Measurements from ENCODE around the gene IL13RA1. TPM values are rescaled to one million over a fixed set of nuclear protein-coding genes. Genes with fewer than 3 reads are reported as not detected.

The IL13RA1 gene
- total RNA-seq, 1 experiment from 2014 or later, result 7.2 TPM

DNA sequence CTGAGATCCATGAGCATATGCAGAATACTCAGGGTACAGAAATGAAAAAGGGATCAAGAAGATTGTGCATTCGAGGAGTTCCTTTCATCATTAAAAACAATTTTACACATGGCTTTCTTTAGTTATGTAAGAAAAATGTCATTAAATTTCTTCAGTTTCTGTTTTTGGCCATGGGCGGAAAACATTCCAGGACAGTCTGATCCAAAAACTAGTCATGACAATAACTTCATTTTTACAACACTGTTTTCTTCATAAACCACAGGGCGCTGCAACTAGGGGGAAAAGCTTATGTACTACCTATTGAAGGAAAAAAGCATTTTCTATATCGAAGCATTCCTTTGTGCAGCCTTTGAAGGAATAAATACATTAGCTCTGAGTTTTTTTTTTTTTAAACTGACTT is 28.2 kb downstream of the IL13RA1 start:
- no TSS peak for BruUV-seq (replicated peaks)
- H3K27me3 ChIP-seq (replicated peaks; ENCODE audit: insufficient read depth, low read depth, low read length, poor library complexity), result no peaks in the 10 kb centered on the region
- ChIA-PET POLR2A (ENCODE audit: low non-redundant PET) (no interaction called here), CTCF (no interaction called here)
- H3K9me3 ChIP-seq (ENCODE audit: low read depth, low read length, poor library complexity, severe bottlenecking), result no peaks in the 10 kb centered on the region
- no peak overlapping the region for H3K4me3 ChIP-seq (ENCODE audit: low read depth, low read length, poor library complexity, severe bottlenecking)
- no peak overlapping the region for H3K27ac ChIP-seq (ENCODE audit: low read depth, low read length, poor library complexity, severe bottlenecking)
- H3K36me3 ChIP-seq (ENCODE audit: insufficient read depth, low read length, poor library complexity, severe bottlenecking), result no peaks in the 10 kb centered on the region
- H3K4me1 ChIP-seq (ENCODE audit: insufficient read depth, low read length, poor library complexity, severe bottlenecking), result no peaks in the 10 kb centered on the region
- DNase-seq (ENCODE audit: low spot score), result peak; percentile 10
- intact Hi-C loops (cut with micrococcal nuclease; ENCODE audit: unreplicated experiment), result no loop called here
- TF ChIP-seq, protein P1, sequence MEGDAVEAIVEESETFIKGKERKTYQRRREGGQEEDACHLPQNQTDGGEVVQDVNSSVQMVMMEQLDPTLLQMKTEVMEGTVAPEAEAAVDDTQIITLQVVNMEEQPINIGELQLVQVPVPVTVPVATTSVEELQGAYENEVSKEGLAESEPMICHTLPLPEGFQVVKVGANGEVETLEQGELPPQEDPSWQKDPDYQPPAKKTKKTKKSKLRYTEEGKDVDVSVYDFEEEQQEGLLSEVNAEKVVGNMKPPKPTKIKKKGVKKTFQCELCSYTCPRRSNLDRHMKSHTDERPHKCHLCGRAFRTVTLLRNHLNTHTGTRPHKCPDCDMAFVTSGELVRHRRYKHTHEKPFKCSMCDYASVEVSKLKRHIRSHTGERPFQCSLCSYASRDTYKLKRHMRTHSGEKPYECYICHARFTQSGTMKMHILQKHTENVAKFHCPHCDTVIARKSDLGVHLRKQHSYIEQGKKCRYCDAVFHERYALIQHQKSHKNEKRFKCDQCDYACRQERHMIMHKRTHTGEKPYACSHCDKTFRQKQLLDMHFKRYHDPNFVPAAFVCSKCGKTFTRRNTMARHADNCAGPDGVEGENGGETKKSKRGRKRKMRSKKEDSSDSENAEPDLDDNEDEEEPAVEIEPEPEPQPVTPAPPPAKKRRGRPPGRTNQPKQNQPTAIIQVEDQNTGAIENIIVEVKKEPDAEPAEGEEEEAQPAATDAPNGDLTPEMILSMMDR (conservative IDR thresholded peaks at IDR 0.05; ENCODE audit: low read depth, low read length), result no peak
- no peak for TF ChIP-seq EZH2 (IDR thresholded peaks at IDR 0.05; ENCODE audit: borderline replicate concordance, low read depth, low read length, poor library complexity, severe bottlenecking)

DNA sequence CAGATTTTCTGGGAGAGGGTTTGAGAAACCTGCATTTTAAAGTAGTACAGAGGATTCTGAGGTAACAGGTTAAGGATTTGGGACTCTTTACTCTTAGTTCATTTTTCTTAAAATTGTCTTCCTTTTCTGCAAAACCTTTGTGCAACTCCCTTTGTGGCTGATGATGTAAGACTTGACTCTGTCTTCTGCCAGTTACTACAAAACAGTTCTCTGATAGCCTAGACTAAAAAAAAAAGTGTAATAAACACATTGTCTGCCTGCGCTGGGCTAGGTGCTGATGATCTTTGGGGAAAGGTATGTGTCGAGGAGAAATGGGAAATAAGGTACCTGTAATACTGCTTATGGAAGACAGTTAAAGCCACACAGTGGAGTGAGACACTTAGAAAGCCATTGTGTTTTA is 28.7 kb downstream of the IL13RA1 start:
- no peak overlapping the region for H3K27ac ChIP-seq (ENCODE audit: low read depth, low read length, poor library complexity, severe bottlenecking)
- POLR2A ChIA-PET (ENCODE audit: low non-redundant PET), result no interaction called here
- no peak for TF ChIP-seq EZH2 (IDR thresholded peaks at IDR 0.05; ENCODE audit: borderline replicate concordance, low read depth, low read length, poor library complexity, severe bottlenecking)
- TF ChIP-seq, protein P1 (conservative IDR thresholded peaks at IDR 0.05; ENCODE audit: low read depth, low read length), result no peak
- intact Hi-C loops (cut with micrococcal nuclease; ENCODE audit: unreplicated experiment), result no loop called here
- no peaks in the 10 kb centered on the region for H3K9me3 ChIP-seq (ENCODE audit: low read depth, low read length, poor library complexity, severe bottlenecking)
- no TSS peak for BruUV-seq (replicated peaks)
- no peaks in the 10 kb centered on the region for H3K27me3 ChIP-seq (replicated peaks; ENCODE audit: insufficient read depth, low read depth, low read length, poor library complexity)
- H3K36me3 ChIP-seq (ENCODE audit: insufficient read depth, low read length, poor library complexity, severe bottlenecking), result no peaks in the 10 kb centered on the region
- CTCF ChIA-PET, result interaction anchor here (0.6 kb wide), 1 partner anchor 53 kb away, joined by 3 read pairs; no protein-coding TSS in a partner anchor
- H3K4me3 ChIP-seq (ENCODE audit: low read depth, low read length, poor library complexity, severe bottlenecking), result no peak overlapping the region
- no peak for DNase-seq (ENCODE audit: low spot score)
- no peaks in the 10 kb centered on the region for H3K4me1 ChIP-seq (ENCODE audit: insufficient read depth, low read length, poor library complexity, severe bottlenecking)

DNA sequence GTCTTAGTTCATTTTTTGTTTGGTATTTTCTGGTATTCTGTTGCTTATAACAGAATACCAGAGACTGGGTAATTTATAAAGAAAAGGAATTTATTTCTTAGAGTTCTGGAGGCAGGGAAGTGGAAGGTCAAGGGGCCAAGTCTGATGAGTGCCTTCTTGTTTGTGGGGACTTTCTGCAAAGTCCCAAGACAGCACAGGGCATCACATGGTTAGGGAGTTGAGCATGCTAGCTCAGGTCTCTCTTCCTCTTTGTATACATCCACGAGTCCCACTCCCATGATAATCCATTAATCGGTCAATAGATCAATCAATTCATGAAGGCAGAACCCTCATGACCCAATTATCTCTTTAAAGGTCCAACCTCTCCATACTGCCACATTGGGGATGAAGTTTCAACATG is 31.1 kb downstream of the IL13RA1 start:
- Histone ChIP-seq H3K4me1 (ENCODE audit: insufficient read depth, low read length, poor library complexity, severe bottlenecking) (no peaks in the 10 kb centered on the region), H3K27ac (ENCODE audit: low read depth, low read length, poor library complexity, severe bottlenecking) (no peak overlapping the region), H3K36me3 (ENCODE audit: insufficient read depth, low read length, poor library complexity, severe bottlenecking) (no peaks in the 10 kb centered on the region), H3K27me3 (replicated peaks; ENCODE audit: insufficient read depth, low read depth, low read length, poor library complexity) (no peaks in the 10 kb centered on the region), H3K9me3 (ENCODE audit: low read depth, low read length, poor library complexity, severe bottlenecking) (no peaks in the 10 kb centered on the region), H3K4me3 (ENCODE audit: low read depth, low read length, poor library complexity, severe bottlenecking) (no peak overlapping the region)
- intact Hi-C loops (cut with micrococcal nuclease; ENCODE audit: unreplicated experiment), result no loop called here
- TF ChIP-seq EZH2 (IDR thresholded peaks at IDR 0.05; ENCODE audit: borderline replicate concordance, low read depth, low read length, poor library complexity, severe bottlenecking), result no peak
- TF ChIP-seq, protein P1 (conservative IDR thresholded peaks at IDR 0.05; ENCODE audit: low read depth, low read length), result no peak
- ChIA-PET CTCF (no interaction called here), POLR2A (ENCODE audit: low non-redundant PET) (no interaction called here)
- no peak for DNase-seq (ENCODE audit: low spot score)
- BruUV-seq (replicated peaks), result no TSS peak
